Osteocyte (in vitro differentiated cells): ENCODE data around the gene PTPN22. TPM values are rescaled to one million over a fixed set of nuclear protein-coding genes. Genes with fewer than 3 reads are reported as not detected.

Source experiments
- DNase-seq: peaks from one replicate; pipeline ENCODE4 v3.0.0; 2021; ENCODE audit warnings: mixed read lengths; ENCODE audit not compliant: unreplicated experiment; ENCODE audit errors: extremely low spot score
- H3K27ac Mint-ChIP-seq: one replicate; pipeline ENCODE4 v1.8.0; 2021; ENCODE audit warnings: mild to moderate bottlenecking, mixed read lengths; ENCODE audit not compliant: unreplicated experiment
- H3K27me3 Mint-ChIP-seq: one replicate; pipeline ENCODE4 v1.8.0; 2021; ENCODE audit warnings: mixed read lengths; ENCODE audit not compliant: unreplicated experiment
- H3K36me3 Mint-ChIP-seq: one replicate; pipeline ENCODE4 v1.8.0; 2021; ENCODE audit warnings: mixed read lengths; ENCODE audit not compliant: unreplicated experiment
- H3K4me1 Mint-ChIP-seq: one replicate; pipeline ENCODE4 v1.8.0; 2021; ENCODE audit warnings: mixed read lengths; ENCODE audit not compliant: unreplicated experiment
- H3K4me3 Mint-ChIP-seq: one replicate; pipeline ENCODE4 v1.8.0; 2021; ENCODE audit warnings: mild to moderate bottlenecking, moderate library complexity, mixed read lengths; ENCODE audit not compliant: unreplicated experiment
- H3K9me3 Mint-ChIP-seq: one replicate; pipeline ENCODE4 v1.8.0; 2021; ENCODE audit warnings: mixed read lengths; ENCODE audit not compliant: unreplicated experiment
- long read RNA-seq: library from polyadenylated mRNA; unstranded; transcript quantifications from one replicate; pipeline ENCODE4 v2.0.0, GENCODE V29; 2021
- total RNA-seq: library from RNA; stranded (reverse); gene quantifications from 2 replicates; pipeline ENCODE4 v1.2.1, GENCODE V29; 2021
- TF ChIP-seq, protein P1 (sequence below): fragments of 200-600 bp; sonication (generic); IDR thresholded peaks from 2 replicates; pipeline ENCODE4 v1.5.0; 2021; ENCODE audit warnings: antibody characterized with exemption, mild to moderate bottlenecking, moderate library complexity

The PTPN22 gene
- not detected in 2 replicates for total RNA-seq
- long read RNA-seq, result 0 reads

DNA sequence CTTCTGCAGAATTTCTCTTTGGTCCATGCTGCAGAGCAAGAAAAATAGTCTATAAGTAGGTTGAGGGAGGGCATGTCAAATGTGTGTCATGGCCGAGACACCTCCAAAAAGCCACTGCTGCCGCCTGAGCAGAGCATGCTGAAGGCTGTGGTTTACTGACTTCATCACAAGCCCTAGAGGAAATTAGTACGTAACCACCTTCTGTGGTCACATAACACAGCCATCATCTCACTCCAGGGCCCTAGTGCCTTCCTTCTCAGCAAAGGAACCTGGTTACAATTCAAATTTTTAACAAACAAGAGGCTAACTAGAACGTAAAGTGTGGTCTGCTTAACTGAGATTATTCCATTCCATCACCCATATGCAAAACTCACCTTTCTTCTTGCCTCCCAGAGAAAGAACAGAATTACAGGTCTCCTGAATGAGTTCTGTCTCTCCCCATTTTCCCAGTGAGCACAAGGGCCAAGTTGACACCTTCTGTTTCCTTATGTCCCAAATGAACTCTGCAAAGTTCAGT, at the start of gene PTPN22:
Gene PTPN22, minus strand, starts transcription at position 116 of the 517 bp plus-strand sequence.
- no peak for DNase-seq
- Mint-ChIP-seq H3K27me3 (no peaks in the 10 kb centered on the region), H3K4me3 (no peak within 1 kb of the TSS), H3K9me3 (no peaks in the 10 kb centered on the region), H3K4me1 (no peaks in the 10 kb centered on the region), H3K27ac (no peak within 1 kb of the TSS), H3K36me3 (no peaks in the 10 kb centered on the region)
- TF ChIP-seq, protein P1, sequence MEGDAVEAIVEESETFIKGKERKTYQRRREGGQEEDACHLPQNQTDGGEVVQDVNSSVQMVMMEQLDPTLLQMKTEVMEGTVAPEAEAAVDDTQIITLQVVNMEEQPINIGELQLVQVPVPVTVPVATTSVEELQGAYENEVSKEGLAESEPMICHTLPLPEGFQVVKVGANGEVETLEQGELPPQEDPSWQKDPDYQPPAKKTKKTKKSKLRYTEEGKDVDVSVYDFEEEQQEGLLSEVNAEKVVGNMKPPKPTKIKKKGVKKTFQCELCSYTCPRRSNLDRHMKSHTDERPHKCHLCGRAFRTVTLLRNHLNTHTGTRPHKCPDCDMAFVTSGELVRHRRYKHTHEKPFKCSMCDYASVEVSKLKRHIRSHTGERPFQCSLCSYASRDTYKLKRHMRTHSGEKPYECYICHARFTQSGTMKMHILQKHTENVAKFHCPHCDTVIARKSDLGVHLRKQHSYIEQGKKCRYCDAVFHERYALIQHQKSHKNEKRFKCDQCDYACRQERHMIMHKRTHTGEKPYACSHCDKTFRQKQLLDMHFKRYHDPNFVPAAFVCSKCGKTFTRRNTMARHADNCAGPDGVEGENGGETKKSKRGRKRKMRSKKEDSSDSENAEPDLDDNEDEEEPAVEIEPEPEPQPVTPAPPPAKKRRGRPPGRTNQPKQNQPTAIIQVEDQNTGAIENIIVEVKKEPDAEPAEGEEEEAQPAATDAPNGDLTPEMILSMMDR, result no peak

DNA sequence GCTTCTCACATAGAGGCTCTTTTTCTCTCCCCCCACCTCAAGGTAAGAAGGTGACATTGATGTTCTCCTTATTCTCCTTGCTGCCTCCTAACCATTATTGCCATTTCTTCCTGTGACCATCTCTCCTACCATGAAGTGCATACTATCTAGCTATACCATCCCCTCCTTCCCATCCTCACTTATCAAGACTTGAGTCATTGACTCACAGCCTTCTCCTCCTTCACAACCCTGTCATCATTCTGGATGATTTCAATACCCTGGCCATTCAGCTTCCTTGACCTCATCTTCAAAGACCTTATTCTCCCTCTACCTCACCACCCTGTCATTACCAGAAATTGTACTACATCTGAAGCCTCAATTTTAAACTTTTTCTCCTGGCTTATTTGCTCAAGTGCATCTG, 46.7 kb upstream of the PTPN22 start:
- H3K27ac Mint-ChIP-seq, result no peak overlapping the region

DNA sequence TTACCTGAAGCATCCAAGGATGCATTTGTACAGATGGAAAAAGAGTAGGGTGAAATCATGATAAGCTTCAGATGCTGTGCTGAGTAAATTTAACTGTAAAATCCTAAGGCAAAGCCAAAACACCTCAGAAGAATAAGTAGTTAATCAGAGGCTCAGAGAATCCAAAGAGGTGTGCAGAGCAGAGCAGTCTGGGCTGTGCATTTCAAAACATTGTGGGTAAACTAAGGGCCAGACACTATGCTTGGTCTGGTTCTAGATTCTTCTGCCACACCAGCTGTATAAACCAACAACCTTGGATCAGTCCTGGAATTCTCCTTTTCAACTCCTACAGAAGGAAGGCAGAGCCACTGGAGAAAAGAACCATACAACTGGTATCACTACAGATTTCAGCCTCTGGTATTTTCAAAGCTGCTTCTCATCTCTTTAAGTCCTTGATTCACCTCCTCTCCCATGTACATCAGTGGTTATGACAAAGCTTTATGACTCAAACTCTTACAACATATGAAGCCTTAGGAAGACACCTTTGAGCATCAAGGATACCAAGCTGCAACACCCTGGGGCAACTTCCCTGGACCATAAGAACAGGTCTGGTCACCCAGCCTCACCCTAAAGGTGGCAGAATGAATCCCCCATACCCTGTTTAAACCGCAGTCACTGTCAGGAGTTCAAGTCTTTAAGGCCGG, 46.0 kb upstream of the PTPN22 start:
- H3K9me3 Mint-ChIP-seq, result no peaks in the 10 kb centered on the region
- no peak overlapping the region for H3K27ac Mint-ChIP-seq
- H3K4me3 Mint-ChIP-seq, result no peak overlapping the region
- H3K27me3 Mint-ChIP-seq, result peaks cover 5% of the 10 kb centered on the region
- peaks cover 9% of the 10 kb centered on the region for H3K4me1 Mint-ChIP-seq
- peaks cover 4% of the 10 kb centered on the region for H3K36me3 Mint-ChIP-seq
- DNase-seq, result no peak
- TF ChIP-seq, protein P1, result no peak

More for the DNA sequence above, 46.7 kb upstream of the PTPN22 start:
- Mint-ChIP-seq H3K9me3 (no peaks in the 10 kb centered on the region), H3K36me3 (peaks cover 4% of the 10 kb centered on the region), H3K4me1 (peaks cover 2% of the 10 kb centered on the region), H3K27me3 (peaks cover 11% of the 10 kb centered on the region), H3K4me3 (no peak overlapping the region)
- DNase-seq, result no peak
- TF ChIP-seq, protein P1, result no peak

DNA sequence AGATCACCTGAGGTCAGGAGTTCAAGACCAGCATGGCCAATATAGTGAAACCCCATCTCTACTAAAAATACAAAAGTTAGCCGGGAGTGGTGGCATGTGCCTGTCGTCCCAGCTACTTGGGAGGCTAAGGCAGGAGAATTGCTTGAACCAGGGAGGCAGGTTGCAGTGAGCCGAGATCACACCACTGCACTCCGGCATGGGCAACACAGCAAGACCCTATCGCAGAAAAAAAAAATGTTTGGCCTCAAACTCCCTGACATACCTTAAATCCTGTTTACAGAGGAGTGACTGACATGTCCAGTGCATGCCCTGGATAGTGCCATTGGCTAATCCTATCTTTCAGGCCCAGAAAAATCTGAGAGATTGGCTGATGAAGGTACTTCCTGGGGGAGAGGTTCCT, 45.5 kb upstream of the PTPN22 start:
- no peaks in the 10 kb centered on the region for H3K9me3 Mint-ChIP-seq
- DNase-seq, result no peak
- peaks cover 4% of the 10 kb centered on the region for H3K36me3 Mint-ChIP-seq
- peaks cover 3% of the 10 kb centered on the region for H3K27me3 Mint-ChIP-seq
- no peak overlapping the region for H3K4me3 Mint-ChIP-seq
- no peak overlapping the region for H3K27ac Mint-ChIP-seq
- TF ChIP-seq, protein P1, result no peak
- H3K4me1 Mint-ChIP-seq, result peaks cover 11% of the 10 kb centered on the region

DNA sequence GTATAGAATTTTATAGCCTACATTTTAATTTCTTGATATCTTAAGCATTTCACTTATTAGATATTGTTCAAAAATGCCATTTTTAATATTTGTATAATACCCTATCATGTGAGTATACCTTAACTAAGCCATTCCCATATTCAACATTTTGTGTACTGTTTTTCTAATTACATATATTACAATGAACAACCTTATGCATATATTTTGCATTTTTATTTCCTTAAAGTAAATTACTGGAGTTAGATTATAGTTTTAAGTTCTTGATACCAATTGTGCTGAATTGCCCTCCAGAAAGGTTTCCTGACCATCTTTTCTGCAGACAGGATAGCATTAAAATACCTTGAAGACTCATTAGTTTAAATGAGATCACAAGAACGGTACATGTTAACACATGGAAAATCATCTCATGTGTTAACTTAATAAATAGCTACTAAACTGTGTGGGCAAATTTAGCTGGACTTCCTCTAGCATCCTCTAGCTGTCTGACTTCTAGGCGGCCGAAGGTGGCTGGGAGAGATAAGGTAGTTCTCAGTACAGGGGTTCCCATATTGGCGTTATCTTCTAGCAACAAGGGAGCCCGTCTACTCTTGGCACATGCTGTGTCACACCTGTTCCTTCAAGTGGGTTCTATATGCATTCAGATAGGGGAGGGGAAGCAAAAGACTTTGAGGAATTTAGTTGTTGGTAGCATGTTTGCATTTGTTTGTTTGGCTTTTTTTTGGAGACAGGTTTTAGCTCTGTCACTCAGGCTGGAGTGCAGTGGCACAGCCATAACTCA, 42.6 kb upstream of the PTPN22 start:
- Mint-ChIP-seq H3K9me3 (no peaks in the 10 kb centered on the region), H3K36me3 (peaks cover 9% of the 10 kb centered on the region), H3K4me1 (peaks cover 11% of the 10 kb centered on the region), H3K27ac (no peak overlapping the region), H3K27me3 (no peaks in the 10 kb centered on the region), H3K4me3 (no peak overlapping the region)
- DNase-seq, result no peak
- TF ChIP-seq, protein P1, result no peak
